Adipose tissue (tissue), 3 donors: ENCODE results near the gene PAPSS2. TPM values are rescaled to one million over a fixed set of nuclear protein-coding genes. Genes with fewer than 3 reads are reported as not detected.

Source experiments
- polyA plus RNA-seq, 3 donors: library from polyadenylated mRNA; stranded (reverse); fragments of 200-250 nt; gene quantifications; one replicate each; pipeline ENCODE4 v1.2.3, GENCODE V29; 2013
- donor health status: healthy with polysubstance abuse.
- donor health status: Bipolar disorder and iron deficiency.
- donor health status: healthy.

PAPSS2 gene
- polyA plus RNA-seq, 3 donors = 12.7 to 36.7 (median 20.8) TPM

Other genes starting within 250 kb of the PAPSS2 start
- 1 to 10 TPM; 4.7 to 7.3 (median 6.5) TPM for gene MINPP1, start 155.0 kb upstream of the PAPSS2 start, polyA plus RNA-seq
- 10 to 100 TPM; 10.5 to 17.2 (median 11.1) TPM for gene ATAD1, start 158.3 kb downstream of the PAPSS2 start, polyA plus RNA-seq
- under 1 TPM; 0.20 to 0.90 (median 0.43) TPM for gene KLLN, start 203.7 kb downstream of the PAPSS2 start, polyA plus RNA-seq
- gene PTEN, start 203.7 kb downstream of the PAPSS2 start, polyA plus RNA-seq = 100 to 1,000 TPM in 1 of 3 donors, 10 to 100 TPM in 2; 18.1 to 106 (median 46.5) TPM